SK-N-MC (cell line): Measurements from ENCODE around the gene DYDC1.

Experiments
- DNase-seq: peaks from one replicate; pipeline ENCODE4 v3.0.0-alpha.2; 2011; ENCODE audit warnings: low read depth, low spot score
- H3K27ac ChIP-seq: fragments of 200-600 bp; sonication (generic); 2 replicates; pipeline ENCODE4 v1.5.1; 2016; ENCODE audit warnings: mixed run types
- H3K36me3 ChIP-seq: fragments of 200-600 bp; sonication (generic); 2 replicates; pipeline ENCODE4 v1.6.1; 2017; ENCODE audit warnings: antibody characterized with exemption, low read length, mixed read lengths; ENCODE audit not compliant: insufficient read depth
- H3K4me3 ChIP-seq: fragments of 200-600 bp; sonication (generic); 2 replicates; pipeline ENCODE4 v1.5.1; 2016
- H3K9ac ChIP-seq: fragments of 200-600 bp; sonication (generic); 2 replicates; pipeline ENCODE4 v1.8.0; 2017; ENCODE audit warnings: mixed run types, mixed read lengths; ENCODE audit not compliant: insufficient read length
- H3K9me3 ChIP-seq: fragments of 200-600 bp; sonication (generic); 2 replicates; pipeline ENCODE4 v1.6.1; 2017; ENCODE audit warnings: low read depth, mild to moderate bottlenecking, antibody characterized with exemption, low read length, moderate library complexity, mixed read lengths
- EZH2 ChIP-seq: fragments of 200-600 bp; sonication (generic); IDR thresholded peaks from one replicate; pipeline ENCODE4 v1.6.1; 2017; ENCODE audit warnings: antibody characterized with exemption
- FOXP2 ChIP-seq: optimal IDR thresholded peaks from 2 replicates; pipeline ENCODE3; 2011; ENCODE audit warnings: mild to moderate bottlenecking, moderate library complexity; ENCODE audit not compliant: insufficient read depth; ENCODE audit errors: extremely low read length, control extremely low read depth
- POLR2AphosphoS5 ChIP-seq: IDR thresholded peaks from 2 replicates; pipeline ENCODE4 v1.6.1; 2012; ENCODE audit warnings: mild to moderate bottlenecking, low read depth, low read length, borderline replicate concordance

DYDC1 gene

GRCh38 chr10:80356563-80356988, at the start of gene DYDC1, which contains the start of gene DYDC2:
DYDC1 (minus strand) TSS chr10:80356755; CDS start chr10:80352601, 4,154 bp downstream.
DYDC2 (plus strand) TSS chr10:80356781; CDS start chr10:80362444, 5,663 bp downstream.
- no peaks in the 10 kb centered on the region for H3K36me3 ChIP-seq
- DNase-seq, result no peak
- peak within 1 kb of the TSS; percentile 67 for H3K4me3 ChIP-seq
- no peak for TF ChIP-seq FOXP2
- no peak for TF ChIP-seq EZH2
- no peak for TF ChIP-seq POLR2AphosphoS5
- no peak within 1 kb of the TSS for H3K27ac ChIP-seq
- H3K9me3 ChIP-seq, result no peaks in the 10 kb centered on the region
- no peak within 1 kb of the TSS for H3K9ac ChIP-seq

GRCh38 chr10:80406204-80406603, 49.6 kb upstream of the DYDC1 start:
- Histone ChIP-seq H3K4me3 (no peak overlapping the region), H3K27ac (no peak overlapping the region), H3K9ac (no peak overlapping the region), H3K36me3 (no peaks in the 10 kb centered on the region), H3K9me3 (no peaks in the 10 kb centered on the region)
- TF ChIP-seq EZH2, result no peak
- TF ChIP-seq FOXP2, result no peak
- TF ChIP-seq POLR2AphosphoS5, result no peak
- no peak for DNase-seq

GRCh38 chr10:80405626-80406025, 49.1 kb upstream of the DYDC1 start:
- Histone ChIP-seq H3K27ac (no peak overlapping the region), H3K36me3 (no peaks in the 10 kb centered on the region), H3K4me3 (no peak overlapping the region), H3K9me3 (no peaks in the 10 kb centered on the region), H3K9ac (no peak overlapping the region)
- no peak for DNase-seq
- no peak for TF ChIP-seq POLR2AphosphoS5
- no peak for TF ChIP-seq EZH2
- no peak for TF ChIP-seq FOXP2

GRCh38 chr10:80405035-80405434, 48.5 kb upstream of the DYDC1 start:
- H3K9ac ChIP-seq, result no peak overlapping the region
- H3K4me3 ChIP-seq, result no peak overlapping the region
- DNase-seq, result no peak
- TF ChIP-seq EZH2 (no peak), FOXP2 (no peak)
- H3K9me3 ChIP-seq, result no peaks in the 10 kb centered on the region
- H3K27ac ChIP-seq, result no peak overlapping the region
- no peaks in the 10 kb centered on the region for H3K36me3 ChIP-seq

GRCh38 chr10:80400136-80400804, 43.7 kb upstream of the DYDC1 start:
- no peaks in the 10 kb centered on the region for H3K36me3 ChIP-seq
- TF ChIP-seq FOXP2, result no peak
- TF ChIP-seq POLR2AphosphoS5, result no peak
- no peak for TF ChIP-seq EZH2
- H3K27ac ChIP-seq, result no peak overlapping the region
- no peak overlapping the region for H3K4me3 ChIP-seq
- no peak overlapping the region for H3K9ac ChIP-seq
- no peak for DNase-seq
- H3K9me3 ChIP-seq, result no peaks in the 10 kb centered on the region

- TF ChIP-seq EZH2 (no peak), FOXP2 (no peak), POLR2AphosphoS5 (no peak)
- Histone ChIP-seq H3K4me3 (no peak overlapping the region), H3K36me3 (no peaks in the 10 kb centered on the region), H3K27ac (no peak overlapping the region), H3K9ac (no peak overlapping the region), H3K9me3 (no peaks in the 10 kb centered on the region)
- no peak for DNase-seq
These were observed 40.5 kb upstream of the DYDC1 start for GRCh38 chr10:80397014-80397413.

GRCh38 chr10:80394358-80394916, 37.9 kb upstream of the DYDC1 start:
- TF ChIP-seq EZH2, result no peak
- TF ChIP-seq POLR2AphosphoS5, result no peak
- no peak for TF ChIP-seq FOXP2
- DNase-seq, result no peak
- H3K36me3 ChIP-seq, result no peaks in the 10 kb centered on the region
- no peak overlapping the region for H3K9ac ChIP-seq
- H3K9me3 ChIP-seq, result no peaks in the 10 kb centered on the region
- no peak overlapping the region for H3K4me3 ChIP-seq
- no peak overlapping the region for H3K27ac ChIP-seq

- TF ChIP-seq FOXP2, result no peak
- TF ChIP-seq POLR2AphosphoS5, result no peak
- TF ChIP-seq EZH2, result no peak
- Histone ChIP-seq H3K9ac (no peak overlapping the region), H3K4me3 (no peak overlapping the region), H3K36me3 (no peaks in the 10 kb centered on the region), H3K9me3 (no peaks in the 10 kb centered on the region), H3K27ac (no peak overlapping the region)
- no peak for DNase-seq
These were observed 35.7 kb upstream of the DYDC1 start for GRCh38 chr10:80392250-80392649.
